Activated CD4-positive, alpha-beta T cell treated with anti-CD3 and anti-CD28 coated beads, Interleukin-2, Interleukin-4, amounts not matched to agents 100 ng/mL and 50 ng/mL, durations not matched to agents 16 hours and 8 hours (primary cell): ENCODE measurements around the gene TEC.
A peak's percentile ranks its signal among the peaks of the same experiment; 100 is the strongest.

Experiments
- DNase-seq: peaks from one replicate; pipeline ENCODE4 v3.0.0-alpha.2; 2020; ENCODE audit warnings: low spot score

The TEC gene

GRCh38 chr4:48269861-48270522 lies 354 bp upstream of the TEC start:
- DNase-seq: peak; percentile 86

DNA sequence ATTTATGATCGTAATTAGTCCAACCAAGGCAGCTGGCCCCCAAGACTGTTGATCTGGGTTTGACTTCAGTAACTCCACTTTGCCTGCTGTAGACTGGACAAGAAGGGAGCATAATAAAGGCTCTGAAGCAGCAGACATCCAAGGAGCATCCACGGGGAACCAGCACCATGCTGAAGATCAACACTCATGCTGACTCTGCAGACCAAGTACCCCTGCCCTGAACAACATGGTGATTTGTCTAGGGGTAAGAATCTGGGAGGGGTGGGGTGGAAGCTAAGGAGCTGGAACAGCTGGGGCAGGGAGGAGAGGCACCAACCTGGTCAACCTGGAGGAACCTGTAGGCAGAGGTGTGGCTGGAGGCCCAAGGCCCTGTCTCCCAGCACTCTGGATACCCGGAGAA lies 2.1 kb downstream of the TEC start:
- no peak for DNase-seq

DNA sequence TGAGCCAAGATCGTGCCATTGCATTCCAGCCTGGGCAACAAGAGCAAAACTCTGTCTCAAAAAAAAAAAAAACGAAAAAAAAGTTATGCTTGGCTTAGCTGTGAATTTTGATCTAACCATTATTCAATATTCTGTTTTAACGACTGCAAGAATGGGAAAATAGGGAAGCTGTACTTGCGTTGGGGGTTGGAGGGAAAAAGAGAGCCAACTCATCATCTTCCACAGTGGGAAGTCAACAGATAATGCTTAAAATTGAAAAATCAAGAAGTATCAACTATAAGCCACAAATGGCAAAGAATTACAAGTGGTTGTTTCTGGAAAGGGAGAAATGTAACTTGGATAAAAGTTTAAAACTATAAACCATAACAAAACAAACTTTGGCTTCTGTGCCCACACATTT lies 2.9 kb downstream of the TEC start:
- no peak for DNase-seq

- DNase-seq: no peak
Observed at GRCh38 chr4:48262926-48263325, 6.7 kb downstream of the TEC start.

GRCh38 chr4:48262484-48262883 lies 7.2 kb downstream of the TEC start:
- no peak for DNase-seq

DNA sequence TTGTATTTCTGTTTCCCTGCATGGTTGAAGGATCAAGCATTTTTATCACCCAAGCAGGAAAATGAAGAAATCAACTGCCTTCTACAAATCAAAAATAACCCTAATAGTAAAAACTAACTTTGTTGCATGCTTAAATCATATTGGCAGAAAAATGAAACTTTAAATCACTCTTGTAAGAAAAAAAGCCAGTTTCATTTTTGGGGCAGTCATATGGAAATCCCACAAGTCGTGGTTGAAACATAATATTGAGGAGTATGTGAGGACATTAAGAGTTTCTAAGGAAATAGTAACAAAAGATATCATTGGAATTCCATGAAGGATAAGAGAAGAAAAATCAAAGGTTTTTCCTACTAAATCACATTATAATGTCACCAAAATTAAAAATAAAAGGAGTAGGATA lies 8.4 kb downstream of the TEC start:
- DNase-seq: no peak

GRCh38 chr4:48259748-48260147 lies 9.9 kb downstream of the TEC start:
- DNase-seq: no peak

DNA sequence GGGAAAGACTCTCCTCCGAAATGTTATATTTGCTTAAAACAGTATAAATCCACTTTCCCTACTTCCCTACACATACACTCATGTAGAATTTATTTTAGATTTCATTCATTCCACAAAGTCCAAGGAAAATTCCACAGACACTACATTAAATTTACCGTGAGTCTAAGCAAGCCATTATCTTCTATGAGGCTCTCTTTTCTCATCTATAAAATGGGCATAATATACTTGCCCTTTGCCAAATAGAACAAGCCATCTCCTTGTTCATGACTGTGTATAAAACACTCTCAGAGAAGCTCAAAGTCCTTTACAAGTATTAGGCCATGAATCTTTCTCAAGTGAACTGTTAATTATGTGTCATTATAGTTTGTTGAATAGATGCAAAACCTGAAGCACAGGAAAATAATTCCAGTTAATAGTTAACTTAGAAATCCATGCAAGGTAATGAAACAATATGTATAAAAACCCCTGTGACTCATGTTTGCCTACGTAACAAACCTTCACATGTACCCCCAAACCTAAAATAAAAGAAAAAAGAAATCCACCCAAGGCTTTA lies 10.7 kb downstream of the TEC start:
- DNase-seq: no peak

DNA sequence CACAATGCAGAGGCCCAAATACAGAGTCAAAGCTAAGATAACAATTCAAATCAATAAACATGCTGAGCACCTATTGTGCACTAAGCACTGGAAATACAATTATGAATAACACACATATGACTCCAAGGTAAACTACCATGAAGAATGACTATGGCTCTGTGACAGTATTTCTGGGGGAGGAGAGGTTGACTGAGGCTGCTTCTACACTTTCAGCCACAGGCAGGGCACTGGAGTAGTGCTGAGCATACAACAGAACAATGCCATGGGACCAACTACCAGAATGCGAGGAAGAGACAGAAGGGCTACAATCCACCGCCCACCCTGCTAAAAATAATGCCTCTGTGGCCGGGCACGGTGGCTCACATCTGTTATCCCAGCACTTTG lies 13.7 kb downstream of the TEC start:
- DNase-seq: no peak

- no peak for DNase-seq
Observed at GRCh38 chr4:48255072-48255958, 14.3 kb downstream of the TEC start.

GRCh38 chr4:48254381-48255071 lies 15.1 kb downstream of the TEC start:
- DNase-seq: no peak

DNA sequence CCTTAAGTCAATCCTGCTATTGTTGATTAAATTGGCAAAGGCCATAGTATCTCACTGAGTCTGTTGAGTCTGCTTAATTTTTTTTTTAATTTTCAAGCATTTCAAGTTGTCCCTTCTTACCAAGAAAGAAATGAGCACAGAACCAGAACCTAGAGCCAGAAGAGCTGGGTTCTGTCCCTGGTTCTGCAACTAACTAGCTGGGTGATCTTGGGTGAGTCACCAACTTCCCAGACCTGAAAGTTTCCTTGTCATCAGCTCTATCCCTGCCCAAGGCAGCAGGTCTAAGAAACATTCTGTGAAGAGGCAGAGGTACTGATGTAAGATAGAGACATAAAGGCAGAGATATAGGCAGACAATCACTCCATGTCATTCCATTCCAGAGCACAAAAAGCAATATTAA lies 17.3 kb downstream of the TEC start:
- DNase-seq: no peak

DNA sequence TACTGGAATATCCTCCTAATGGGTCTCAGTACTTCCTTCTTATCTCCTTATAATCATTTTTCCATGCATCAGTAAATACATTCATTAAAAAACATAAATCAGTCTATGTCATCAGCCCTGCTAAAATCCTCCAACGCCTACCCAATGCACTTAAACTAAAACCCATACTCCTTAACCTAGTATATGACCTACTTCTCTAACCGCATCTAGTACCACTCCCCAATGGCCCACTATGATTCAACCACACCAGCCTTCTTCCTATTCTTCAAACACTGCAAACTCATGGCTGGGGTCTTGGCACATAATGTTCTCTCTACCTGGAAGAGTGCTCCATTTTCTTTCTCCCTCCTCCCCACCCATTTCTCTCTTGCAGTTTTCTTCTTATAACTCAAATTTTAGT lies 18.7 kb downstream of the TEC start:
- no peak for DNase-seq

GRCh38 chr4:48250343-48250742 lies 19.3 kb downstream of the TEC start:
- DNase-seq: no peak

GRCh38 chr4:48249378-48249777 lies 20.3 kb downstream of the TEC start:
- DNase-seq: no peak

GRCh38 chr4:48248559-48248953 lies 21.1 kb downstream of the TEC start:
- DNase-seq: no peak

DNA sequence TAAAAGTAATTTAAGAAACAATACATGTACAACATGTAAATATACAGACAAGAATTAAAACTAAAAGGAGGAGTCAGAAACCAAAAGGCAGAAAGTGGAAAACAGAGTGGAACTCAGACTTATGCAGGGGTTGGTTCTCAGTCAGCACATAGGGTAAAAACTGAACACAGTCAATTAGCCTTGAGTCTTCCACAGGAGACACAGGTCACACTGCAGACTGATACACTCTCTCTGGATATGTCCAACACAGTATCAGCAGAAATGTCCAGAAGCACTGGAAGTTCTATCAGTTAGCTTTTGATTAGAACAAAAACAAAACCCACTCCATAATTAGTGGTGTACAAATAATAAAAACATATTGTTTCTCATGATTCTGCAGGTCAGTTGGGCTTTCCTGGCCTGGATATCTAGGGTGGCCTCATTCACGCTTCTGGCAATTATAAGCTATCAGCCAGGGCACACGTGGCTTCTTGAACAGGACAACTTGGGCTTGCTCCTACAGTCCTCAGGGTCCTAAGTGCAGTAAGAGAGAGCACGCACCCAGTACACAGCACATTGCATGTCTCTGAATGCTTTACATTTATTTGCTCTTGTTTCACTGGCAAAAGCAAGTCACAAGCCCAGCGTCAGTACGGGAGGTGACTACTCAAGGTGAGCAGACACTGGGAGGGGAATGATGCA lies 21.6 kb downstream of the TEC start:
- no peak for DNase-seq

DNA sequence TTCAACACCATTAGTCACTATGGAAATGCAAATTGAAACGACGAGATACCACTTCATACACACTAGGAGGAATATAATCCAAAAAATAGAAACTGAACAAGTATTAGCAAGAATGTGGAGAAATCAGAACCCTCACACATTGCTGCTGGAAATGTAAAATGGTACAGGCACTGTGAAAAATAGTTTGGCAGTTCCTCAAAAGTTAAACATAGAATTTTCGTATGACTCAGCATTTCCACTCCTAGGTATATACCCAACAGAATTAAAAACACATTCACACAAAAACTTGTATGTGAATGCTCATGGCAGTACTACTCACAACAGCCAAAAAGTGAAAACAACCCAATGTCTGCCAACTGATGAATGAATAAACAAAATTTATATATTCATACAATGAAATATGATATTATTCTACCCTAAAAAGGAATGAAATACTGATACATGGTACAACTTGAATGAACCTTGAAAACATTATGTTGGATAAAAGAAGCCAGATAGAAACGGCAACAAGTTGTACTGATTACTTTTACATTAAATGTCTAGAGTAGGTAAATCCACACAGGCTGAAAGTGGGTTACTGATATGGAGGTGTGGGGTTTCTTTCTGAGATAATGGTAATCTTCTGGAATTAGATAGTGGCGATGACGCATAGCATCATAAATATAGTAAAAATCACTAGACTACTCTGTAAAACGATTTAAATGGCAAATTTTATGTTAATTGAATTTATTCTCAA lies 22.3 kb downstream of the TEC start:
- DNase-seq: no peak

- DNase-seq: no peak
Observed at GRCh38 chr4:48244665-48245064, 25.0 kb downstream of the TEC start.

DNA sequence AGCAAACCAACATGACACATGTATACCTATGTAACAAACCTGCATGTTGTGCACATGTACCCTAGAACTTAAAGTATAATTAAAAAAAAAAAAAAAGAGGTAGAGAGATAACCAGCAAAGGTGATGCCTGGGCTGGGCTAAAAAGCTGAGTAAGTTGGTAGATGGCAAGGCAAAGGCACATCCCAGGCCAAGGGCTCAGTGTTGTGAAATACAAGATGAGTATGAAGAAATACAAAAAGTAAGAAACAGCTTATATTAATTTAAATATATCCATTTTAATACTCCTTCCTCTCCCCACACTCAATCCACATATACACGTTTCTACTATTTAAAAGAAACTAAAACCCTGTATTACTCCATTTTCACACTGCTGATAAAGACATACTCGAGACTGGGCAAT lies 25.8 kb downstream of the TEC start:
- DNase-seq: no peak

DNA sequence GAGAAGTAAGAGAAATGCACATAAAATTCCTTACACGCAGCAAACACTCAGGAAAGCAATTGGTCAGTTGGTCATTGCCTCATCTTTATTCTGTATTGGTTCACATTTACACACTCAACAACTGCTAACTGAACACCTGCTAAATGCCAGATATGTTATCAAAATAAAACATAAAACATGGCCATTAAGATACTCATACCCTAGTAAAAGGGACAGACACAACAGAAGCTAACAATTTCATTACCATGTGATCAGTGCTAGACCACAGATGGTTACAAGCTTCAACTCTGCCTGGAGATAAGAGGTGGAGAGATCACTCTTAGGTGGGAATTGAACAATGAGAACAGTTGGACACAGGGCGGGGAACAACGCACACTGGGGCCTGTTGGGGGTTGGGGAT lies 26.2 kb downstream of the TEC start:
- DNase-seq: no peak
